ENCODE measurements around the gene ZNF208.
"Not testable (repeated sequence)": the region's sequence is repeated elsewhere in the genome, so short reads cannot be mapped to it uniquely, and the experiment has no call there.

DNA sequence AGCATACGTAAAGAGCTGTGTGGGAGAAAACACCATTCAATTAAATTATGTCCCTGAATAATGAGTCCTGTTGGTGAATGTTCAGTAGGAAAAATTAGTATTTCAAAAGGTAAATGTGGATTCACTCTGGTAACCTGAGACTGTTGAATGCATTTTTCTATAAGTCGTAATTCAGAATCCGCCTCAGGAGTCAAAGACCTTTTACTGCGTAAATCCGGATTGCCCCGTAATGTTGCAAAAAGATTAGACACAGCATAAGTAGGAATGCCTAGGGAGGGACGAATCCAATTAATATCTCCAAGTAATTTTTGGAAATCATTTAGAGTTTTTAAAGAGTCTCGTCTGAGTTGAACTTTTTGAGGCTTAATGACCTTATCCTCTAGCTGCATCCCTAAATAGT lies 126.0 kb downstream of the ZNF208 start:
- TF ChIP-seq POLR2A (IDR thresholded peaks at IDR 0.05): not testable (repeated sequence)
- TF ChIP-seq, protein P1, sequence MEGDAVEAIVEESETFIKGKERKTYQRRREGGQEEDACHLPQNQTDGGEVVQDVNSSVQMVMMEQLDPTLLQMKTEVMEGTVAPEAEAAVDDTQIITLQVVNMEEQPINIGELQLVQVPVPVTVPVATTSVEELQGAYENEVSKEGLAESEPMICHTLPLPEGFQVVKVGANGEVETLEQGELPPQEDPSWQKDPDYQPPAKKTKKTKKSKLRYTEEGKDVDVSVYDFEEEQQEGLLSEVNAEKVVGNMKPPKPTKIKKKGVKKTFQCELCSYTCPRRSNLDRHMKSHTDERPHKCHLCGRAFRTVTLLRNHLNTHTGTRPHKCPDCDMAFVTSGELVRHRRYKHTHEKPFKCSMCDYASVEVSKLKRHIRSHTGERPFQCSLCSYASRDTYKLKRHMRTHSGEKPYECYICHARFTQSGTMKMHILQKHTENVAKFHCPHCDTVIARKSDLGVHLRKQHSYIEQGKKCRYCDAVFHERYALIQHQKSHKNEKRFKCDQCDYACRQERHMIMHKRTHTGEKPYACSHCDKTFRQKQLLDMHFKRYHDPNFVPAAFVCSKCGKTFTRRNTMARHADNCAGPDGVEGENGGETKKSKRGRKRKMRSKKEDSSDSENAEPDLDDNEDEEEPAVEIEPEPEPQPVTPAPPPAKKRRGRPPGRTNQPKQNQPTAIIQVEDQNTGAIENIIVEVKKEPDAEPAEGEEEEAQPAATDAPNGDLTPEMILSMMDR (IDR thresholded peaks at IDR 0.05): not testable (repeated sequence)
